CD4-positive, alpha-beta T cell treated with Interleukin-6 for 4 hours (primary cell): Measurements from ENCODE around the gene PLEKHN1.
A peak's percentile ranks its signal among the peaks of the same experiment; 100 is the strongest.

Experiments
- DNase-seq: peaks from one replicate; pipeline ENCODE4 v3.0.0-alpha.2; 2020; ENCODE audit warnings: mixed read lengths

Gene PLEKHN1

DNA sequence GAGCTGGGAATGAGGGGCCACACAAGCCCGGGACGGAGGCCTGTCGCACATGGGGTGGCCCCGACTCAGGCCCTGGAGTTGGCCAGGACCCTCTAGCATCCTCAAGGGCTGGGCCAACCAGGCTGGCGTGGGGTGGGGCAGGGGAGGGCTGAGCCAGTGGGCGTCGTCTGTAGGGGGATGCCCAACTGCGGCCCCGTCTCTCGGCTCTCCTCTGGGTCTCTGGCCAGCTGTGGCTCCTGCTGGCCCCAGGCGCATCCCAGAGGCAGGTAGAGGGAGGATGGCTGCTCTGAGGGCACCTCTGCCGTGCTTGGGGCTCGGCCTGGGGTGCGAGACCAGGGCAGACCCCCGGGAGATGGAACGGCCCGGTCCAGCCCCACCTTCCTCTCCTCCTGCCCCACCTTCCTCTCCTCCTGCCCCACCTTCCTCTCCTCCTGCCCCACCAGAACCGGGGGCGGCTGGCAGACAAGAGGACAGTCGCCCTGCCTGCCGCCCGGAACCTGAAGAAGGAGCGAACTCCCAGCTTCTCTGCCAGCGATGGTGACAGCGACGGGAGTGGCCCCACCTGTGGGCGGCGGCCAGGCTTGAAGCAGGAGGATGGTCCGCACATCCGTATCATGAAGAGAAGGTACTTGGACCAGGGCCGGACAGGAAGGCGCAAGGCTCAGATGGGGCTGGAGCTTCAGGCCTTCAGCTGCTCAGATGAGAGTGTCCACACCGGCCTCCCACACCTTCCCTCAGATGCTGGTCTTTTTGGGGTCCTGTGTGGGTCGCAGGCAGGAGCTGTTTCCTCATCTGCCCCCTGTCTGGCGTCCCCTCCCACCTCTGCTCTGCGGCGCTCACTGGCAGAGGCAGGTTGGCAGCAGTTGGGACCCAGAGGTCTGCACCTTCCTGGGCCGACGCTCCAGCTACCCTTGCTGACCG lies 36.3 kb upstream of the PLEKHN1 start:
- no peak for DNase-seq

GRCh38 chr1:930633-931138 lies 35.6 kb upstream of the PLEKHN1 start:
- DNase-seq: no peak

- DNase-seq: no peak
Observed at GRCh38 chr1:931380-932172, 34.7 kb upstream of the PLEKHN1 start.

- DNase-seq: no peak
Observed at GRCh38 chr1:932173-932510, 34.1 kb upstream of the PLEKHN1 start.

GRCh38 chr1:932776-933602 lies 33.3 kb upstream of the PLEKHN1 start:
- no peak for DNase-seq

DNA sequence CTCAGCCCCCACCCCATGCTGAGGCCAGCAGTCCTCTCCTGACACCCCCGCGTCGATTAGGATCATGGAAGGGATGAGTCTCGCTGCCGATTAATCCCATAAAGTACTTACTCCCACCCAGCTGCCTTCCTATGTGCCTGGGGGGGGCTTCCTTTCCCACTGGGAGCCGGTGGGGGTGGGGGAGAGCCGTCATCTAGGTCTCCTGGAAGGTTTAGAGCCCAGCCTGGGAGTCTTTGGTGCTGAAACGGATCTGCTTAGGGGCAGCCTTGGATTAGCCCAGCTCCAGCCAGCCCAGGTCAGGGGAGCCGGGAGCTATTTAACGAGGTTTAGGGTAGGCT lies 32.7 kb upstream of the PLEKHN1 start:
- DNase-seq: no peak

DNA sequence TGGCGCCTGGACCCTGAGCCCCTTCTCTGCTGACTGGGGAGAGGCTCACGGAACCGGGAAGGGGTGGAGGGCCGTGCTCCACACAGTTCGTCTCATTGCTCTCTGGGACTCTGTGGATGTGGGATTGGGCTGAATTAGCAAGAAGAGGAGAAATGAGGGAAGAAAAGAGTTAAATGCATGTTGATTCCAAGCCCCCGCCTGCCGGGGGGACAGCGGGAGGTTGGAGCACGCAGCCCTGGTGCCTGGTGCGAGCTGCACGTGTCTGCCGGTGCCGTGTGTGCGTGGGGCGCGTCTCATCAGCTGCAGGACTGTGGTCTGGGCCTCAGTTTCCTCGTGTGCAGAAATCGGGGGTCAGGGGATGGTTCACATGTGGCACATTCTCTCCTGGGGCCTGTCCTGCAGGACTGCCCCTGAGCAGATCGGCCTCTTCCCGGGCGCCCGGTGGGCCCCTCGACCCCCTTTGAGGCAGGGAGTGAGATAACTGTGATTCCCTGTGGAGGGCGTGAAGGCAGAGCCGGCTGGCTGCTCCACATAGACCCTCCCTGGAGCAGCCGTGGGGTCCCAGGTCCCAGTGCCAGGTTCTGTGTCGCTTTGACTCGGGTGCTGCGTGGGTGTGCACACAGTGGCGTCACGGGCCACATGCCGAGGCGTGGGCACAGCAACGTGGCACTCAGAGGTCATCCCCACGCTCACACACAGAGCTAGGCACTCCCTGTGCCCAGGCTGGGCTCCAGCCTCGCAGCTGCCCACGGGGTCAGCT lies 31.1 kb upstream of the PLEKHN1 start:
- no peak for DNase-seq

DNA sequence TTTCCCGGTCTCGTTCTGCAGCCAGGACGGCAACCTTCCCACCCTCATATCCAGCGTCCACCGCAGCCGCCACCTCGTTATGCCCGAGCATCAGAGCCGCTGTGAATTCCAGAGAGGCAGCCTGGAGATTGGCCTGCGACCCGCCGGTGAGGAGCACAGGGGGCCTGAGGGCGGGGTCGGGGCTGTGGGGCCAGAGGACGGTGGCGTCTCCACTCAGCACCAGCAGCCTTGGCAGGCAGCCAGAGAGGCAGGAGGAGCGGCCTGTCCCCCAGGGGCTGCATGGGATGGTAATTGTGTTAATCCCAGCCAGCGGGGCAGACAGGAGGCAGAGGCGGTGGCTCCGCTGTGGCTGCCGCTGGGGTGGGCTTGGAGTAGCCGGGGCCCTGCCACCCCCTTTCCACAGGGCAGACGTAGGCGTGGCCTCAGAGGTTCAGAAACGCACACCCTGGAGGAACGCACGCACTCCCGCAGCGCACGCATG lies 30.5 kb upstream of the PLEKHN1 start:
- no peak for DNase-seq

DNA sequence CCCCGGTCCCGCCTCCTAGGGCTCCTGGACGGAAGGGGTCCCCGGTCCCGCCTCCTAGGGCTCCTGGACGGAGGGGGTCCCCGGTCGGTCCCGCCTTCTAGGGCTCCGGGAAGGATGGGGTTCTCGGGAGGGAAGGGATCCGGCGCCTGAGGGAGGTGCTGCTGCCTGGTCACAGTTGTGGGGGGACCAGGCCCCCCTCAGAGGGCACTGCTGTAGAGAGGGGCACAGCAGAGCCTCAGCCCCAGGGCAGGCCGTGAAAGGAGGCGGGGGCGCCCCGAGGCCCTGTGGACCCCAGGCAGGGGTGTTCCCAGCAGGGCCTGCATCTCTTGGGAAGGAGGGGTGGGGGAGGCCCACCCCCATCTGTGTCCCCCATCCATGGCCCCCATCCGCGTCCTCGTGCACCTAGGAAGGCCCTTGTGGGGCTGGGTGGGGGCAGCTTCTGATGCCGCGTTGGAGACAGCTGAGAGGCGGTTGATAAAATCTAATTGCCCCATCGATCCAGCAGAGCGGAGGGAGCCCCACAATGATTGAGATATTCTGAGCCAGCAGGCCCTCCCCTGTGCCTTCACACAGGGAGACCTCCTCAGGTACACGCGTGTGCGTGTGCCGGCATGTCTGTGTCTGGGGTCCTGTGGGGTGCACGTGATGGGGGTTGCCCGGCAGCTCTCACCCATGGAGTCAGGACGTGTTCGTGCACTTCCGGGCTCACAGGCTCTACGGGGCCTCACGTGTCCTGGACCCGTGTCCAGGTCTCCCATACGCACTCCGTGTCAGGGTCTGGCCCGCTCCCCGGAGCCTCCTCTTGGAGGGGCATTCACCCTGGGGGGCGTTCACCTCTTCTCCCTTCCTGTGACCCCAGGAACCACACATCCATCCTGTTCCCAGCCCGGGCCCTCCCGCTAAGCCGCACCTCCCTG lies 29.7 kb upstream of the PLEKHN1 start:
- no peak for DNase-seq

GRCh38 chr1:937521-937920 lies 28.8 kb upstream of the PLEKHN1 start:
- DNase-seq: no peak

DNA sequence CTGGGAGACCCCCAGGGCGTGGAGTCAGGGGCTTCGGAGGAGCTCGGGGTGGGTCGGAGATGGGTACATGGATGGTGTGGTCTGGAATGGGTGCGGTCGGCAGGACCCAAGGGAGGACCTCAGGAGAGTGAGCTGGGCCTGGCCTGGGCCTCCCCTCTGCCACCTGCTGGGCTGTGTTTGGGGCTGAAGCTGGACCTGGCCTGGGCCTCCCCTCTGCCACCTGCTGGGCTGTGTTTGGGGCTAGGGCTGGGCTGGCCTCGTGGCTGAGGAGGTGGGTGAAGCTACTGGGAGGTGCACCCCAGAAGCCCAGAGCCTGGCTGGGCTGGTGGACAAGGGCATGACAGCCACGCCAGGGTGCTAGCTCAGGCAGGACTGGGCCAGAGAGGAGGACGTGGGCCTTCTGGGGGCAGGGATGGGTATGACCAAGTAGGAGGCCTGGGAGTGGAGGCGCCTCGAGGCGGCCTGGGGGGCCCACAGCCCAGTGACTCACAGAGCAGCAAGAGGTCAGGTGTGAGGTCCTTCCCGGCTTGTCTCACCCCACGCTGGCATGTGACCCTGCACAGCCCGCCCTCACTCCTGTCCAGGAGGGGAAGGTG lies 28.1 kb upstream of the PLEKHN1 start:
- DNase-seq: no peak

DNA sequence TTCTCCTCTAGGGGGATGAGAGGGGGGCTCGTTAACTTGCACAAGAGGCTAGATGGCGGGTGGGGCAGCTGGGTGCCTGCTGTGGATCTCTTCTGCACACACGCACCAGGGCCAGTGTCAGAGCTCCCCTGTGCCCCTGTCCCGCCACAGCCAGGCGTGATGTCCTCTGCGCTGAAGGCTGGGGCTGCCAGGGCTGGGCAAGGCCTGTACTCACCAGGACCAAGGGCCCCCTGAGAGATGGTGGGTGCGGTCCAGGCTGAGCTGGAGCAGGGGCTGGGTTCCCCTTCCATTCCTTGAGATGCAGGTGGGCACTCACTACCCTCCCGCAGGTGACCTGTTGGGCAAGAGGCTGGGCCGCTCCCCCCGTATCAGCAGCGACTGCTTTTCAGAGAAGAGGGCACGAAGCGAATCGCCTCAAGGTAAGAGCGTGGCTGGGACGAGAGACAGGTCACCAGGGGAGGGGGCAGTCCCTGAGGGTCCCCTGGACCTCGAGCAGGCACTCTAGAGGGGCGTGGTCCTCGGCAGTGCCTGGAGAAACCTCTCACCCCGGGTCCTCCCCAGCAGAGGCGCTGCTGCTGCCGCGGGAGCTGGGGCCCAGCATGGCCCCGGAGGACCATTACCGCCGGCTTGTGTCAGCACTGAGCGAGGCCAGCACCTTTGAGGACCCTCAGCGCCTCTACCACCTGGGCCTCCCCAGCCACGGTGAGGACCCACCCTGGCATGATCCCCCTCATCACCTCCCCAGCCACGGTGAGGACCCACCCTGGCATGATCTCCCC lies 27.4 kb upstream of the PLEKHN1 start:
- no peak for DNase-seq

DNA sequence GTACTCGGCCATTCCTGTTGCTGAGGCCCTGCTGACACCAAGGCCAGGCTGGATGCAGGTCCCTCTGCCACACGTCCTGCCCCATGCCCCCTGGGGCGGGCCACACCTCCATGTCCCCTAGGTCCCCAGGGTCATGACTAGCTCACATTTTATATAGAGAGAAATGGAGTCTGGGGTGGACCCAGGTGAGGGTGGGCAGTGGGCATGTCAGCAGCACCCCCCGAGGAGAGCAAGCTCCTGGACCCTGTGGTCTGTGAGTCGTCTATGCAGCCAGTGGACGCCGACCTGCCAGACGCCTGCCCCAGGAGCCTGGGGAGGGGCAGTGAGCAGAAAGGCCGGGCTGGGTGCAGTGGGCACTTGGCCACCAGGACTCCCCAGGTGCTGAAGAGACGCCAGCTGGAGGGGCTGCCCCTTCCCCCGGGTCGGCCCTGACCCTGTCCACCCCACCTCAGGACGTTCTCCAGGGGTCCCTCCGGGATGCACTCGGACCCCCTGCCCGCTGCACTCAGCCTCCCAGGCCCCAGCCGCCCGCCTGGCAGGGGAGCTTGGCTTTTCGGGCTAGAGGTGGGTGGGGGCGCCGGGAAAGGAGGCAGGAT lies 26.7 kb upstream of the PLEKHN1 start:
- DNase-seq: no peak

GRCh38 chr1:940107-941014 lies 25.9 kb upstream of the PLEKHN1 start:
- DNase-seq: peak; percentile 31

DNA sequence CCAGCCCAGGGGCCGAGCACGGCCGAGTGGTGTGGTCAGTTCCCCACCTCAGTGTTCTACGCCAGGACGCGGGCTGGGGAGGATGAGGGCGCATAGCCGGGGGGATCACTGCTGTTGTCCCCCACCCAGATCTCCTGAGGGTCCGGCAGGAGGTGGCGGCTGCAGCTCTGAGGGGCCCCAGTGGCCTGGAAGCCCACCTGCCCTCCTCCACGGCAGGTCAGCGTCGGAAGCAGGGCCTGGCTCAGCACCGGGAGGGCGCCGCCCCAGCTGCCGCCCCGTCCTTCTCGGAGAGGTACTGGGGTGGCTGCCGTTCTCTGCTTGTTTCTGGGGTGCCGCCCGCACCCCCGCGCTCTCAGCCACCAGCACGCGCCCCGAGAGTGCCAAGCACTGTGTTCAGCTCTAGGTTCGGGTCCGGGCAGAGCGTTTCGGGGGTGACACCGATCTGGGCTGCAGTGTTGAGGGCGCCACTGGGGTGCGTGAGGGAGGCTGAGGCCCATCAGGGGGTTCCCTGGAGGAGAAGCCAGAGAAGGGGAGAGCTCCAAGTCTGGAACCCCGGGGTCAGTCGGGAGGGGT lies 25.2 kb upstream of the PLEKHN1 start:
- no peak for DNase-seq

- no peak for DNase-seq
Observed at GRCh38 chr1:941588-942383, 24.5 kb upstream of the PLEKHN1 start.

- DNase-seq: peak; percentile 14
Observed at GRCh38 chr1:942411-942821, 23.9 kb upstream of the PLEKHN1 start.
